ENCODE results near the gene NAV2. TPM values are rescaled to one million over a fixed set of nuclear protein-coding genes. Genes with fewer than 3 reads are reported as not detected.
A peak's percentile ranks its signal among the peaks of the same experiment; 100 is the strongest.

NAV2 gene
- total RNA-seq, 1 experiment from 2014 or later = 46.3 TPM

DNA sequence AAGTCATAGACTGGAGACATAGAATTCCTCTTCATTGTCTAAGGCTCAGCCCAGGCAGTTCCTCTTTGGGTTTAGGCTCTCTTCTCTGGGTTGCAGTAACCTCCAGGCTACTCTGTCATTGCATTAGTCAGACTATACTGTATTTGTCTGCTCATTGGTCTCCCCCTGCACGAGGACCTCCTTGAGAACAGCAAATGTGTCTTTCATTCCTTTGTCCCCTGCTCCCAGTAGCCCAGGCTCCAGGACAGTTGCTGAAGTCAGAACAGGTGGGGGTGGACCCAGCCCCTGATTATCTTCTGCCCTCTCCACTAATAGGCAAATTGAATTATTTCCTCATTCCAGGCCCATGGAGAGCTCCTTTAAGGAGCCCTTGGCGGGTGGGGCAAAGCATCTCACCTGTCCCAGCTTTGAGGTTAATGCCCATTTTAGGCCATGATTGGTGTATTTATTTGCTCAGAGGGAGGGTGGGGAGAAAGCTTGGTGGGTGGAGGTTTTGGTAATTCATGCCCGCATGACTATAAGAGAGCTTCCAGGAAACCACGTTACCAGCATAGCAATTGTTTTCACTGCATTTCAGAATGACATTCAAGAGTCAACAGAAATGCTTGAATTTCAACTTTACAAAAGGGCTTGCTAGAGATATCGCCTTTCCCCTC, 40.9 kb downstream of the NAV2 start:
- Histone ChIP-seq H2AFZ (ENCODE audit: low read length) (no peak overlapping the region), H2BK120ac (ENCODE audit: low read depth, low read length, poor library complexity, severe bottlenecking) (no peak overlapping the region), H3K4ac (ENCODE audit: low read depth, low read length) (no peak overlapping the region; the same call in 1 of the 2 replicates), H3K23me2 (ENCODE audit: insufficient read length, low read depth, low read length, poor library complexity, severe bottlenecking) (no peaks in the 10 kb centered on the region), H2BK20ac (ENCODE audit: low read depth, low read length, poor library complexity, severe bottlenecking) (no peak overlapping the region), H4K20me1 (ENCODE audit: control insufficient read depth, insufficient read depth, insufficient read length) (no peaks in the 10 kb centered on the region), H2BK5ac (ENCODE audit: insufficient read length, low read length) (no peak overlapping the region), H2BK15ac (ENCODE audit: low read depth, low read length) (no peak overlapping the region), H3K4me1 (ENCODE audit: insufficient read depth, low read length) (peaks cover 9% of the 10 kb centered on the region; the same call in 1 of the 2 replicates), H3K4me2 (ENCODE audit: insufficient read depth, insufficient read length, low read length) (no peak overlapping the region), H3K79me2 (ENCODE audit: insufficient read depth, low read length) (no peaks in the 10 kb centered on the region), H4K8ac (replicated peaks; ENCODE audit: insufficient read length, low read depth, low read length) (no peak overlapping the region), H3K9me3 (ENCODE audit: control insufficient read depth, low read depth, low read length) (no peaks in the 10 kb centered on the region), H3K9ac (ENCODE audit: extremely low read depth, insufficient read length, low read length) (no peak overlapping the region), H3K27ac (ENCODE audit: insufficient read length, low read depth, low read length) (no peak overlapping the region), H4K5ac (ENCODE audit: insufficient read length, low read depth, low read length) (no peak overlapping the region), H3K23ac (ENCODE audit: insufficient read length, low read depth, low read length) (no peak overlapping the region), H3K56ac (ENCODE audit: insufficient read length, low read depth, low read length) (no peak overlapping the region), H3K14ac (ENCODE audit: insufficient read depth, low read length) (no peak overlapping the region; the same call in 1 of the 2 replicates), H2AK5ac (ENCODE audit: insufficient read length, low read length) (no peak overlapping the region), H3K18ac (ENCODE audit: insufficient read length, low read depth, low read length) (no peak overlapping the region), H3K79me1 (ENCODE audit: insufficient read depth, low read depth, low read length, poor library complexity, severe bottlenecking) (no peaks in the 10 kb centered on the region), H3T11ph (ENCODE audit: low read length) (no peak overlapping the region), H2BK12ac (ENCODE audit: insufficient read length, low read depth, low read length) (no peak overlapping the region), H3K27me3 (ENCODE audit: insufficient read depth, low read length) (no peaks in the 10 kb centered on the region), H4K91ac (ENCODE audit: insufficient read length, low read depth, low read length) (no peak overlapping the region)
- peaks cover 43 to 45% of the 10 kb centered on the region in 2 experiments for H3K4me1 Mint-ChIP-seq
- no peaks in the 10 kb centered on the region for H3K36me3 Mint-ChIP-seq (ENCODE audit: insufficient read depth in 1 of 3, low read depth in 3 of 3)
- TF ChIP-seq, protein P1, sequence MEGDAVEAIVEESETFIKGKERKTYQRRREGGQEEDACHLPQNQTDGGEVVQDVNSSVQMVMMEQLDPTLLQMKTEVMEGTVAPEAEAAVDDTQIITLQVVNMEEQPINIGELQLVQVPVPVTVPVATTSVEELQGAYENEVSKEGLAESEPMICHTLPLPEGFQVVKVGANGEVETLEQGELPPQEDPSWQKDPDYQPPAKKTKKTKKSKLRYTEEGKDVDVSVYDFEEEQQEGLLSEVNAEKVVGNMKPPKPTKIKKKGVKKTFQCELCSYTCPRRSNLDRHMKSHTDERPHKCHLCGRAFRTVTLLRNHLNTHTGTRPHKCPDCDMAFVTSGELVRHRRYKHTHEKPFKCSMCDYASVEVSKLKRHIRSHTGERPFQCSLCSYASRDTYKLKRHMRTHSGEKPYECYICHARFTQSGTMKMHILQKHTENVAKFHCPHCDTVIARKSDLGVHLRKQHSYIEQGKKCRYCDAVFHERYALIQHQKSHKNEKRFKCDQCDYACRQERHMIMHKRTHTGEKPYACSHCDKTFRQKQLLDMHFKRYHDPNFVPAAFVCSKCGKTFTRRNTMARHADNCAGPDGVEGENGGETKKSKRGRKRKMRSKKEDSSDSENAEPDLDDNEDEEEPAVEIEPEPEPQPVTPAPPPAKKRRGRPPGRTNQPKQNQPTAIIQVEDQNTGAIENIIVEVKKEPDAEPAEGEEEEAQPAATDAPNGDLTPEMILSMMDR (conservative IDR thresholded peaks at IDR 0.05) = no peak
- no peak for DNase-seq
- peak overlapping the region; percentile 13 to 78 (median 68); a peak in 4 of 7 replicates for H3K27ac Mint-ChIP-seq
- no peaks in the 10 kb centered on the region for H3K9me3 Mint-ChIP-seq
- H3K4me3 Mint-ChIP-seq = no peak overlapping the region
- H3K27me3 Mint-ChIP-seq (ENCODE audit: low read depth) = no peaks in the 10 kb centered on the region; the same call in 1 of the 2 replicates
- no CpG with 5 or more reads among the region's 5 CpGs for WGBS (ENCODE audit: extremely low coverage, insufficient read length, low lambda C conversion rate)
